Measurements from ENCODE around the gene EVI5L.

DNA sequence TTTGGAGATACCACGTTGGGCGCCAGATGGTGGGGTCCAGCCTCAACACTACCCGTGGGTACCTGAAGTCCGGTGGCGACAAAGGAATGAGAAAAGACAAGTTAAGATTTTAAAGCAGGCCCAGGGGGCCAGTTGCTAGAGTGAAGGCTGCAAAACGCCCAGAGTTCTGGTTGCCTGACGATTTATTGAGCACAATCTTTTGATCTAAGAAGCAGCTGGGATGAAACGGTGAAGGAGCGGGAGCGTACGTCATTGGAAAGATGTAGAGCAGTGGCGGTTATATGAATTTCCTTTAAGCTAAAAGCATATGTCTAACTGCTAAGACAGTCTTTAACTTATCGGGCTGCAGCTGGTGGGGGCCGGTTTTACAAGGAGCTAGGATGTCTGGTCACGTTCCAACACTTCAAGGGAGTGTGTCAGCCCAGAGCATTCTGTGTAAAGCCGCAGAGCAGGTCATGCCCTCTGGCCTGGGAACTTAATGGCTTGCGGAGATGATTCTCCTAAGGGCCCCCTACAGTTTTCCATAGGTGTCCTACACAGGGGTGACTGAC is 28.9 kb upstream of the EVI5L start:
- TF ChIP-seq TCF12 (IDR thresholded peaks at IDR 0.05; ENCODE audit: low read depth, low read length) (no peak), RAD21 (IDR thresholded peaks at IDR 0.05 in 1 of 2, conservative IDR thresholded peaks at IDR 0.05 in 1 of 2; ENCODE audit: low read depth in 2 of 2, low read length in 2 of 2) (no peak), YY1 (IDR thresholded peaks at IDR 0.05; ENCODE audit: low read depth, low read length) (no peak), CREB1 (IDR thresholded peaks at IDR 0.05) (no peak), POLR2AphosphoS5 (IDR thresholded peaks at IDR 0.05; ENCODE audit: low read depth, low read length) (no peak), CHD2 (IDR thresholded peaks at IDR 0.05; ENCODE audit: low read length) (no peak), KDM5A (IDR thresholded peaks at IDR 0.05; ENCODE audit: low read length) (no peak), TAF1 (IDR thresholded peaks at IDR 0.05; ENCODE audit: low read depth, low read length) (no peak)
- TF ChIP-seq, protein P1, sequence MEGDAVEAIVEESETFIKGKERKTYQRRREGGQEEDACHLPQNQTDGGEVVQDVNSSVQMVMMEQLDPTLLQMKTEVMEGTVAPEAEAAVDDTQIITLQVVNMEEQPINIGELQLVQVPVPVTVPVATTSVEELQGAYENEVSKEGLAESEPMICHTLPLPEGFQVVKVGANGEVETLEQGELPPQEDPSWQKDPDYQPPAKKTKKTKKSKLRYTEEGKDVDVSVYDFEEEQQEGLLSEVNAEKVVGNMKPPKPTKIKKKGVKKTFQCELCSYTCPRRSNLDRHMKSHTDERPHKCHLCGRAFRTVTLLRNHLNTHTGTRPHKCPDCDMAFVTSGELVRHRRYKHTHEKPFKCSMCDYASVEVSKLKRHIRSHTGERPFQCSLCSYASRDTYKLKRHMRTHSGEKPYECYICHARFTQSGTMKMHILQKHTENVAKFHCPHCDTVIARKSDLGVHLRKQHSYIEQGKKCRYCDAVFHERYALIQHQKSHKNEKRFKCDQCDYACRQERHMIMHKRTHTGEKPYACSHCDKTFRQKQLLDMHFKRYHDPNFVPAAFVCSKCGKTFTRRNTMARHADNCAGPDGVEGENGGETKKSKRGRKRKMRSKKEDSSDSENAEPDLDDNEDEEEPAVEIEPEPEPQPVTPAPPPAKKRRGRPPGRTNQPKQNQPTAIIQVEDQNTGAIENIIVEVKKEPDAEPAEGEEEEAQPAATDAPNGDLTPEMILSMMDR (IDR thresholded peaks at IDR 0.05; ENCODE audit: control extremely low read depth in 1 of 3, insufficient read depth in 1 of 3, low read depth in 1 of 3, low read length in 3 of 3) = no peak
- TF ChIP-seq, protein P2, sequence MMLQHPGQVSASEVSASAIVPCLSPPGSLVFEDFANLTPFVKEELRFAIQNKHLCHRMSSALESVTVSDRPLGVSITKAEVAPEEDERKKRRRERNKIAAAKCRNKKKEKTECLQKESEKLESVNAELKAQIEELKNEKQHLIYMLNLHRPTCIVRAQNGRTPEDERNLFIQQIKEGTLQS (IDR thresholded peaks at IDR 0.05; ENCODE audit: insufficient read depth, low read depth, low read length) = no peak
- TF ChIP-seq, protein P3, sequence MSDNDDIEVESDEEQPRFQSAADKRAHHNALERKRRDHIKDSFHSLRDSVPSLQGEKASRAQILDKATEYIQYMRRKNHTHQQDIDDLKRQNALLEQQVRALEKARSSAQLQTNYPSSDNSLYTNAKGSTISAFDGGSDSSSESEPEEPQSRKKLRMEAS (IDR thresholded peaks at IDR 0.05) = no peak
